SJCRH30 (cell line): ENCODE results near the gene FAM117B. TPM values are rescaled to one million over a fixed set of nuclear protein-coding genes. Genes with fewer than 3 reads are reported as not detected.
"Not testable (repeated sequence)": the region's sequence is repeated elsewhere in the genome, so short reads cannot be mapped to it uniquely, and the experiment has no call there.

Experiments used
- DNase-seq, 2 experiments: peaks; one replicate each; pipeline ENCODE4 v3.0.0-alpha.2; 2015 to 2020
- H3K27ac ChIP-seq: fragments of 250-450 bp; sonication (Bioruptor Pico); 2 replicates; pipeline ENCODE4 v1.5.1; 2020; ENCODE audit warnings: mild to moderate bottlenecking, moderate library complexity
- H3K27me3 ChIP-seq: fragments of 250-450 bp; sonication (Bioruptor Pico); 2 replicates; pipeline ENCODE4 v1.5.1; 2020; ENCODE audit warnings: mild to moderate bottlenecking, moderate library complexity
- H3K36me3 ChIP-seq: fragments of 250-450 bp; sonication (Bioruptor Pico); 2 replicates; pipeline ENCODE4 v1.5.1; 2020; ENCODE audit warnings: mild to moderate bottlenecking, moderate library complexity
- H3K4me1 ChIP-seq: fragments of 250-450 bp; sonication (Bioruptor Pico); 2 replicates; pipeline ENCODE4 v1.5.1; 2020; ENCODE audit warnings: mild to moderate bottlenecking, moderate library complexity
- H3K4me3 ChIP-seq: fragments of 250-450 bp; sonication (Bioruptor Pico); 2 replicates; pipeline ENCODE4 v1.5.1; 2020; ENCODE audit warnings: mild to moderate bottlenecking, moderate library complexity
- H3K9me3 ChIP-seq: fragments of 250-450 bp; sonication (Bioruptor Pico); replicated peaks from 2 replicates; pipeline ENCODE4 v1.5.1; 2020; ENCODE audit warnings: mild to moderate bottlenecking, moderate library complexity
- total RNA-seq: library from RNA; depleted of rRNA; stranded (reverse); fragments of >200 nt; shearing (Covaris generic); gene quantifications from 2 replicates; pipeline ENCODE4 v1.2.3, GENCODE V29; 2014

FAM117B gene
- total RNA-seq, 1 experiment from 2014 or later: 5.8 TPM

- Histone ChIP-seq H3K27ac (no peak overlapping the region), H3K27me3 (no peaks in the 10 kb centered on the region), H3K4me3 (no peak overlapping the region), H3K9me3 (no peaks in the 10 kb centered on the region), H3K36me3 (no peaks in the 10 kb centered on the region), H3K4me1 (no peaks in the 10 kb centered on the region)
- no peak for DNase-seq
These were observed 138.7 kb downstream of the FAM117B start for GRCh38 chr2:202773301-202773973.

GRCh38 chr2:202774104-202774503 lies 139.3 kb downstream of the FAM117B start:
- Histone ChIP-seq H3K27ac (no peak overlapping the region), H3K27me3 (no peaks in the 10 kb centered on the region)
- DNase-seq: no peak

GRCh38 chr2:202778217-202778616 lies 143.4 kb downstream of the FAM117B start:
- Histone ChIP-seq H3K4me1 (no peaks in the 10 kb centered on the region), H3K27ac (no peak overlapping the region), H3K4me3 (no peak overlapping the region), H3K9me3 (no peaks in the 10 kb centered on the region), H3K36me3 (no peaks in the 10 kb centered on the region), H3K27me3 (no peaks in the 10 kb centered on the region)
- DNase-seq: no peak

More at GRCh38 chr2:202774104-202774503, 139.3 kb downstream of the FAM117B start:
- Histone ChIP-seq H3K36me3 (no peaks in the 10 kb centered on the region), H3K4me1 (no peaks in the 10 kb centered on the region), H3K9me3 (no peaks in the 10 kb centered on the region), H3K4me3 (no peak overlapping the region)

GRCh38 chr2:202780514-202781021 lies 145.8 kb downstream of the FAM117B start:
- DNase-seq: no peak
- no peaks in the 10 kb centered on the region for H3K27me3 ChIP-seq
- H3K4me3 ChIP-seq: no peak overlapping the region
- no peak overlapping the region for H3K27ac ChIP-seq
- H3K9me3 ChIP-seq: no peaks in the 10 kb centered on the region
- no peaks in the 10 kb centered on the region for H3K36me3 ChIP-seq
- H3K4me1 ChIP-seq: no peaks in the 10 kb centered on the region

- H3K4me1 ChIP-seq: no peaks in the 10 kb centered on the region
- H3K9me3 ChIP-seq: no peaks in the 10 kb centered on the region
- no peak for DNase-seq
- no peak overlapping the region for H3K4me3 ChIP-seq
- H3K36me3 ChIP-seq: no peaks in the 10 kb centered on the region
- no peak overlapping the region for H3K27ac ChIP-seq
- no peaks in the 10 kb centered on the region for H3K27me3 ChIP-seq
These were observed 148.3 kb downstream of the FAM117B start for GRCh38 chr2:202782940-202783558.

- no peaks in the 10 kb centered on the region for H3K9me3 ChIP-seq
- H3K4me3 ChIP-seq: no peak overlapping the region
- no peaks in the 10 kb centered on the region for H3K4me1 ChIP-seq
- H3K27me3 ChIP-seq: no peaks in the 10 kb centered on the region
- no peak overlapping the region for H3K27ac ChIP-seq
- no peaks in the 10 kb centered on the region for H3K36me3 ChIP-seq
- no peak for DNase-seq
These were observed 152.1 kb downstream of the FAM117B start for GRCh38 chr2:202786842-202787241.

GRCh38 chr2:202790676-202791075 lies 155.9 kb downstream of the FAM117B start:
- no peaks in the 10 kb centered on the region for H3K36me3 ChIP-seq
- no peak for DNase-seq
- H3K4me1 ChIP-seq: no peaks in the 10 kb centered on the region
- no peak overlapping the region for H3K4me3 ChIP-seq
- H3K27ac ChIP-seq: no peak overlapping the region
- no peaks in the 10 kb centered on the region for H3K9me3 ChIP-seq
- H3K27me3 ChIP-seq: no peaks in the 10 kb centered on the region

- Histone ChIP-seq H3K4me1 (no peaks in the 10 kb centered on the region), H3K27me3 (no peaks in the 10 kb centered on the region), H3K4me3 (no peak overlapping the region), H3K36me3 (no peaks in the 10 kb centered on the region), H3K9me3 (no peaks in the 10 kb centered on the region), H3K27ac (no peak overlapping the region)
- no peak for DNase-seq
These were observed 163.2 kb downstream of the FAM117B start for GRCh38 chr2:202797944-202798343.

GRCh38 chr2:202805911-202806310 lies 171.1 kb downstream of the FAM117B start:
- not testable (repeated sequence) for H3K27me3 ChIP-seq, H3K36me3 ChIP-seq, DNase-seq, H3K27ac ChIP-seq, H3K4me3 ChIP-seq, H3K4me1 ChIP-seq, H3K9me3 ChIP-seq

GRCh38 chr2:202807431-202808138 lies 172.8 kb downstream of the FAM117B start:
- not testable (repeated sequence) for H3K36me3 ChIP-seq, H3K27ac ChIP-seq, H3K27me3 ChIP-seq, H3K9me3 ChIP-seq, DNase-seq, H3K4me1 ChIP-seq, H3K4me3 ChIP-seq

- H3K4me1 ChIP-seq: no peaks in the 10 kb centered on the region
- no peak for DNase-seq
- no peaks in the 10 kb centered on the region for H3K36me3 ChIP-seq
- H3K27me3 ChIP-seq: no peaks in the 10 kb centered on the region
- no peak overlapping the region for H3K27ac ChIP-seq
- H3K4me3 ChIP-seq: no peak overlapping the region
- no peaks in the 10 kb centered on the region for H3K9me3 ChIP-seq
These were observed 174.0 kb downstream of the FAM117B start for GRCh38 chr2:202808754-202809153.

GRCh38 chr2:202813387-202813786 lies 178.6 kb downstream of the FAM117B start:
- no peak for DNase-seq
- H3K27ac ChIP-seq: no peak overlapping the region
- no peaks in the 10 kb centered on the region for H3K9me3 ChIP-seq
- H3K36me3 ChIP-seq: no peaks in the 10 kb centered on the region
- H3K4me3 ChIP-seq: no peak overlapping the region
- no peaks in the 10 kb centered on the region for H3K4me1 ChIP-seq
- no peaks in the 10 kb centered on the region for H3K27me3 ChIP-seq

- Histone ChIP-seq H3K27ac (no peak overlapping the region), H3K36me3 (no peaks in the 10 kb centered on the region), H3K9me3 (no peaks in the 10 kb centered on the region), H3K4me1 (no peaks in the 10 kb centered on the region), H3K27me3 (no peaks in the 10 kb centered on the region), H3K4me3 (no peak overlapping the region)
- no peak for DNase-seq
These were observed 179.5 kb downstream of the FAM117B start for GRCh38 chr2:202814226-202814625.

- Histone ChIP-seq H3K9me3 (no peaks in the 10 kb centered on the region), H3K4me3 (no peak overlapping the region), H3K27ac (no peak overlapping the region), H3K4me1 (no peaks in the 10 kb centered on the region), H3K36me3 (no peaks in the 10 kb centered on the region), H3K27me3 (no peaks in the 10 kb centered on the region)
- no peak for DNase-seq
These were observed 181.0 kb downstream of the FAM117B start for GRCh38 chr2:202815548-202816360.

GRCh38 chr2:202817771-202818170 lies 183.0 kb downstream of the FAM117B start:
- DNase-seq: no peak
- Histone ChIP-seq H3K9me3 (no peaks in the 10 kb centered on the region), H3K4me1 (peaks cover 5% of the 10 kb centered on the region; the same call in 1 of the 2 replicates), H3K4me3 (no peak overlapping the region), H3K27me3 (no peaks in the 10 kb centered on the region), H3K27ac (no peak overlapping the region), H3K36me3 (no peaks in the 10 kb centered on the region)
